KOPT-K1 (cell line): ENCODE measurements around the gene RBM43.
"Not testable (repeated sequence)": the region's sequence is repeated elsewhere in the genome, so short reads cannot be mapped to it uniquely, and the experiment has no call there.

ENCODE experiments used
- H3K27ac ChIP-seq: fragments of 200-600 bp; sonication (generic); 2 replicates; pipeline ENCODE4 v1.5.1; 2016; ENCODE audit warnings: antibody characterized with exemption, mild to moderate bottlenecking, low read depth, low read length; ENCODE audit not compliant: poor library complexity, severe bottlenecking
- H3K36me3 ChIP-seq: fragments of 200-600 bp; sonication (generic); 2 replicates; pipeline ENCODE4 v1.5.1; 2017; ENCODE audit warnings: antibody characterized with exemption, mild to moderate bottlenecking, low read length, moderate library complexity; ENCODE audit not compliant: insufficient read depth
- H3K9me3 ChIP-seq: fragments of 200-600 bp; sonication (generic); 2 replicates; pipeline ENCODE4 v1.5.1; 2017; ENCODE audit warnings: antibody characterized with exemption, low read length, mild to moderate bottlenecking; ENCODE audit not compliant: insufficient read depth, poor library complexity, severe bottlenecking

Gene RBM43

DNA sequence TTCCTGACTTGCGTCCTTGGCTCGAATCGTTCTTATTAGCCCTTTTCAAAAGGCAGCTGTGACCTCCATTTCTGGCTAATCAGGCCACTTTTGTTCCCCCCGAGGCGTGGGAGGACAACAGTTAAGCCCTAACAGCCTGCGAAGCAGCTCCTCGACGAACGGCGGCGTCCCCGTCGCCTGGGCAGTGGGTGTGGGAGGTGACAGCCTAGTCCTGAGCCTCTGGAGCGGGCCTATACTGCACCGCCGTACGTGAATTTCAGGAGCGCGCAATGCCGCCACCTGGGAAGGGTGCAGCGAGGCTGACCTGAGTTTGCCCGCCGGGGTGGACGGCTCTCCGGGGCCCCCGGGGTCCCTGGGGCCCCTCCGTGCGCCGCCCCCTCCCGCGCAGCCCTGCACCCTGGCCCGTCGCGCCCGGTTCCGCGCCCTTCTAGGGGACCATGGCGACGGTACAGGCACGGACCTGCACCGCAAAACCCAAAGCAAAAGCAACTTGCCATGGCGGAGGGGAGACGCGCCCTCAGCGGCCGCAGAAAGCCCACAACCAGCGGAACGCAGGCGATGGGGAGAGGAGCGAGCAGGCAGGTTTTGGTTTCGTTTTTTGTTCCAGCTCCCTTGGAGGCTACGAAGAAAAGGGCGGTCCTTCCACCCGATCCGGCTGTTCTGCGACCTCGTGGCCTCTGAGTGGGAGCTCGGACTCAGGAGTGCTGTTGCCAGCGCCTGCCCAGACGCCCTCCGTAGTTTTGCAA lies at the start of gene RBM43:
RBM43 (minus strand) TSS at position 633 of the 746 bp plus-strand sequence; CDS start at position 497, 136 bp downstream.
- H3K27ac ChIP-seq, result peak within 1 kb of the TSS; percentile 98
- no peaks in the 10 kb centered on the region for H3K9me3 ChIP-seq
- H3K36me3 ChIP-seq, result no peaks in the 10 kb centered on the region

DNA sequence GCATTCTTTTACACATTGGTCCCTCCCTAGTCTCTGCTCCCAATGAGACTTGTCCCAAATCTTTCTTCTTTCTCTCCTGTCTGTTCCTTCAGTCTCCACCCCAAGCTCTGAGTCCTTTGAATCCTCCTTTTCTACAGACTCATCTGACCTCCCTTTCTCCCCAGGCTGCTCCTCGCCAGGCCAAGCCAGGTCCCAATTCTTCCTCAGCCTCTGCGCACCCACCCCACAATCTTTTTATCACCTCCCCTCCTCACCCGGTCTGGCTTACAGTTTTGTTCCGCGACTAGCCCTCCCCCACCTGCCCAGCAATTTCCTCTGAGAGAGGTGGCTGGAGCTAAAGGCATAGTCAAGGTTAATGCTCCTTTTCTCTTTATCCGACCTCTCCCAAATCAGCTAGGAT lies 48.6 kb upstream of the RBM43 start:
- H3K9me3 ChIP-seq, H3K27ac ChIP-seq, H3K36me3 ChIP-seq: not testable (repeated sequence)

DNA sequence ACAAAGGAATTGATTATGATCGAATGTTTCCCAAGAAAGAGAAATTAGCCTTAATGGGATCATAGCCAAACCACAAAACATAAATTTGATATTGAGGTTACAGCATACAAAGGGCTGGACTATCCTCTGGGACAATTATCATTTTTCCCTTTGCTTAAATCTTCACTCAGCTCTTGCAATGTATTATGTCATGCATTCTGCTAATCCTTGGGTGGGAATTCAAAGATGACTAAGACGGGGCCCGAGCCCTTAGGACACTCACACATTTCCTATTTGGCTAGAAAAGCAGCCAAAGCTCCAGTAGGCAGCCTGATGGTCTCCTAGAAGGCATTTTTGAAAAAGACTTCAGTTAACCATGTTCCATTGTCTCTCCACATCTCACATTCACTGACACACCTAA lies 45.0 kb upstream of the RBM43 start:
- Histone ChIP-seq H3K9me3 (no peaks in the 10 kb centered on the region), H3K27ac (no peak overlapping the region), H3K36me3 (no peaks in the 10 kb centered on the region)

DNA sequence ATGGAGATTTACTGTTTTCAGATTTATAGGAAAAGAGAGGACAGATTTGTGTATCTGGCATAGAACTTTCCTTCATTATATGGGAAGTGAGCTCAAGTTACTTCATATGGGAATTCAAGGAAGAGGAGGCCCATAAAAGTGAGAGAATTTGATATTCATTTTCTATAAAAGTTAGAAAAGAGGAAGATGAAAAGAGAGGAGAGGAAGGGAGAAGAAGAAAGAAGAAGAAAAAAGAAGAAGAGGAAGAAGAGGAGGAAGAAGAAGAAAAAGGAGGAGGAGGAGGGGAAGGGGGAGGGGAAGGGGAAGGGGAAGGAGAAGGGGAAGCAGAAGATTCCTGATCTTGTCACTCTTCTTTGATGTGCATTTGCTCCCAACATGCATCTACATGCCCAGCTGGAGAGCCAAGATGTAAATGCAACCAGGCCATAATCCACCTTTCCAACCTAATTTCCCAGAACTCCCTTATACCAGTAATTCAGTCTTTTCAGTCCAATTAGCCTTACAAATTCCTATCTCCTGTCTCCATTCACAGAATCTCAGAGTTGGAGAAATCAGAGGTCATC lies 43.5 kb upstream of the RBM43 start:
- Histone ChIP-seq H3K27ac (no peak overlapping the region), H3K9me3 (no peaks in the 10 kb centered on the region), H3K36me3 (no peaks in the 10 kb centered on the region)

DNA sequence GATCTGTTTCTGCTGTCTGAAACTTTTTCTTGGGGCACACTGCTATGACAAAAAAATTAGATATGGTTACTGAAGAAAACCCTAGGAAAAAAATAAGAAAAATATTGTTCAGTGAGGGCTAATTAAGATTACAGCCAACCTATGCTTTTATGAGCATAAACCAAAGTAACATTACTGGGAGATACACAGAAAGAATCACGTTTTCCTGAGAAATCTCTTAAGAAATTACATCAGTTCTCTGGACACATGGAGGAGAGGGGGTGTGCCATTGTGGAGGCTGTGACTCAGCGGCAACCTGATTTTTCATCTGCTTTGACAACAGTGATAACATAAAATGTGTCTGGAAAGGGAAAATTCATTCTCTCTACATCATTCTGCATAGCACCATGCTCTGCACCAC lies 41.2 kb upstream of the RBM43 start:
- no peak overlapping the region for H3K27ac ChIP-seq
- H3K9me3 ChIP-seq, result no peaks in the 10 kb centered on the region

DNA sequence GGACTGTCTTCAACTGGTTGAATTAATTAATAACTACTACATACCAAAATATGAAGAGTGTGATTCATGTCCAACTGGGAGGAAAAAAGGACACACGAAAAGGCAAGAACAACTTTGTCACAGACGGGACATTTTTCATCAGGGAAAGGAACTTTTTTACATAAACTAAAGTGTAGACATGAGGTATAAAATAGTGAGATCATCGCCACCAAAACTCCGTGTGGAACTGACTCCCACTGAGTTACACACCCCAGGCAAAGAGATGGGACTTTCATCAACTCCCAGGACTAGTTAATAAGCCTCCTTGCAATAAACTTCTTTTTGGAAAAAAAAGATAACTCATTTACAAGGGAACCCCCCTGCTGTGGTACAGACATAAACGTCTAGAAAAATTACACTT lies 40.7 kb upstream of the RBM43 start:
- H3K27ac ChIP-seq, result no peak overlapping the region
- no peaks in the 10 kb centered on the region for H3K36me3 ChIP-seq
- H3K9me3 ChIP-seq, result no peaks in the 10 kb centered on the region

More for the DNA sequence above, 41.2 kb upstream of the RBM43 start:
- H3K36me3 ChIP-seq, result no peaks in the 10 kb centered on the region

DNA sequence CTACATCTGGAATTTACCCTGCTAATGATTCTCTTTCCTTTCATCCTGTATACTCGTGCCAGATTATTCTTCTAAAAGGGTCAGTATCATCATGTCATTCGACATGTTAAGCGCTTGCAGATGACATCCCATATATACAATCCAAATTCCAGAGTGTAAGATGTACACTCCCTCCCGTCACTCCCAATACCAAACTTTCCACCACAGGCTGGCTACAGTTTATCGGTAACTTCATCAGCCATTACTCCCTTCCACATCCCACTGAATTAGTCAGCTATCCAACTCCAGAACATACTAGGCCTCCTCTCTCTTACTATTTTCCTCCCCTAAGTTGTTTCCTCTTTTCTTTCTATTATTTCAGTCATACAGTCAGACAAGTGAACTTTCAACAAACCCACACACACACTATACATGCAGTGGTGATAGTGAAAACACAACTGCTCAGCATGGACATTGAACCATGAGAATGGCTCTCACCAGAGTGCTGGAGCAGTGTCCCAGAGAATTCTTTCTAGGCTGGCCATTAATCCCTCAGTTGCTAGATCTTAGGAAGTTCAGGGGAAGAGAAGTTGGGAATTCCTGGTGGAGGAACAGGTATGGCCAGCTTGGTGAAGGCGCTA lies 38.4 kb upstream of the RBM43 start:
- H3K9me3 ChIP-seq, result no peaks in the 10 kb centered on the region
- H3K36me3 ChIP-seq, result no peaks in the 10 kb centered on the region
- no peak overlapping the region for H3K27ac ChIP-seq

DNA sequence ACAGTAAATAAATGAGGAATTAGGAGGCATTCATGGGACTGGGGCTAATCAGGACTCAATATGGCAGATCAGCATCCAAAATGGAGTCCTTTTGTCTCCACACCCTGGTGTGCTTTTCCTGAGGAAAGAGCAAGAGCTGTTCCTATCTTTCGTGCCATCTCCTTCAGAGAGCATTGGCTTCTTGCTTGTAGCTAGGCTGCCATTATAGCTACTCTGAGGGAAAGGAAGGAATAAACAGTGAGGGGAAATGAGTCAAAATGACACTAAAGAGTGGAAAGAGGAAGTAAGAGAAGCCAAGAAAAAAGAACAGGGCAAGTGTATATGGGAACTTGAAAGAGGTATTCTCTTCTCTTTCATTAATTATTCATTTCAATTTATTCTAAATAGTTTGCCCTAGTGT lies 36.2 kb upstream of the RBM43 start:
- no peaks in the 10 kb centered on the region for H3K36me3 ChIP-seq
- H3K9me3 ChIP-seq, result no peaks in the 10 kb centered on the region
- no peak overlapping the region for H3K27ac ChIP-seq

DNA sequence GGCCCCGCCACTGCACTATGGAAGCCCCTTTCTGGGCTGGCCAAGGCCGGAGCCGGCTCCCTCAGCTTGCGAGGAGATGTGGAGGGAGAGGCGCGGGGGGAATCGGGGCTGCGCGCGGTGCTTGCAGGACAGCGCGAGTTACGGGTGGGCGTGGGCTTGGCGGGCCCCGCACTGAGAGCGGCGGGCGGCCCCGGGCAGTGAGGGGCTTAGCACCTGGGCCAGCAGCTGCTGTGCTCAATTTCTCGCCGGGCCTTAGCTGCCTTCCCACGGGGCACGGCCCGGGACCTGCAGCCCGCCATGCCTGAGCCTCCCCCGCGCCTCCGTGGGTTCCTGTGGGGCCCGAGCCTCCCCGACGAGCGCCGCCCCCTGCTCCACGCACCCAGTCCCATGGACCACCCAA lies 34.3 kb upstream of the RBM43 start:
- not testable (repeated sequence) for H3K36me3 ChIP-seq, H3K9me3 ChIP-seq, H3K27ac ChIP-seq

DNA sequence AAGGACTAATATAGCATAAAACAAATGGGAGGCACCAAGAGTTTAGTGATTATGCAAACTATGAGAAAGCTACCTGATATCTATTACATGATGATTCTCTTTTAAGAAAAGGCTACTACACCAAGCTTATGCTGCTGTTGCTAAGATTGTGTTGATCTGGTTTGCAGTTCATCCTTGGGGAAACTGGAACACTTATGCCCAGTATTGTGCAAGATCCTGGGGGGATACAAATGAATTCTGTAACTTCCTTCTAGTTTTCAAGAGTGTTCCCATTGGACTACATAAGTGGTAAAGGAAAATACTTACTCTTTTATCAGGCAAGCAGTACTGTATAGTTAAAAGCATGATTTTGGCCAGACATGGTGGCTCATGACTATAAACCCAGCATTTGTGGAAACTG lies 30.9 kb upstream of the RBM43 start:
- H3K27ac ChIP-seq, result no peak overlapping the region
- H3K36me3 ChIP-seq, result no peaks in the 10 kb centered on the region
- no peaks in the 10 kb centered on the region for H3K9me3 ChIP-seq

DNA sequence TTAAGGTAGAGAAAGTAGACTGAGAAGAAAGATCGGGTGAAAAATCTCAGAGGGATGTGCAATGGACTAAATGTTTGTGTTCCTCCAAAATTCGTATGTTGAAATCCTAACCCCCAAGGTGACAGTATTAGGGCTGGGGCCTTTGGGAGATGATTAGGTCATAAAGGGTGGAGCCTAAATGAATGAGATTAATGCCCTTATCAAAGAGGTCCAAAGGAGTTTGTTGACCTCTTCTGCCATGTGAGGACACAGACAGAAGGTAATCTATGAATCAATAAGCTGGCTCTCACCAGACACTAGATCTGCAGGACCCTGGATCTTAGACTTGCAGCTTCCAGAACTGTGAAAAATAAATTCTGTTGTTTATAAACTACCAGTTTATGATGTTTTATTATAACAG lies 30.5 kb upstream of the RBM43 start:
- H3K27ac ChIP-seq, result no peak overlapping the region
- H3K9me3 ChIP-seq, result no peaks in the 10 kb centered on the region
- no peaks in the 10 kb centered on the region for H3K36me3 ChIP-seq

DNA sequence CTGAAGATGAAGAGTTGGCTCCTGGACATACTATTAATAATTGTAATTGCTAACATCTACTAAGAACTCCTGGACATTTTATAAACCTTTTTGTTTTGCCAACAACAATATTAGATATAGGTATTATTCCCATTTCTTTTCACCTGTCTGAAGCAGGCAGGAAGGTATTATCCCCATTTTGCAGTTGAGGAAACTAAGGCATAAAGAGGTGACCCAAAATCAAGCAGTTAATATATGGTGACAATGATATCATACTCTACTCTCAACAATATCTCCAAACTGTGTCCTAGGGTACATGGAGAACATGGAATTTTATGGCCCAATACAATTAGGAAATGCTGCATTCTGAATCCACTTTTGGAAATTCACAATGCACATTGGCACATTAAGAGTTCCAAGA lies 29.6 kb upstream of the RBM43 start:
- Histone ChIP-seq H3K9me3 (no peaks in the 10 kb centered on the region), H3K36me3 (peaks cover 3% of the 10 kb centered on the region; the same call in 1 of the 2 replicates), H3K27ac (peak overlapping the region; percentile 98)

DNA sequence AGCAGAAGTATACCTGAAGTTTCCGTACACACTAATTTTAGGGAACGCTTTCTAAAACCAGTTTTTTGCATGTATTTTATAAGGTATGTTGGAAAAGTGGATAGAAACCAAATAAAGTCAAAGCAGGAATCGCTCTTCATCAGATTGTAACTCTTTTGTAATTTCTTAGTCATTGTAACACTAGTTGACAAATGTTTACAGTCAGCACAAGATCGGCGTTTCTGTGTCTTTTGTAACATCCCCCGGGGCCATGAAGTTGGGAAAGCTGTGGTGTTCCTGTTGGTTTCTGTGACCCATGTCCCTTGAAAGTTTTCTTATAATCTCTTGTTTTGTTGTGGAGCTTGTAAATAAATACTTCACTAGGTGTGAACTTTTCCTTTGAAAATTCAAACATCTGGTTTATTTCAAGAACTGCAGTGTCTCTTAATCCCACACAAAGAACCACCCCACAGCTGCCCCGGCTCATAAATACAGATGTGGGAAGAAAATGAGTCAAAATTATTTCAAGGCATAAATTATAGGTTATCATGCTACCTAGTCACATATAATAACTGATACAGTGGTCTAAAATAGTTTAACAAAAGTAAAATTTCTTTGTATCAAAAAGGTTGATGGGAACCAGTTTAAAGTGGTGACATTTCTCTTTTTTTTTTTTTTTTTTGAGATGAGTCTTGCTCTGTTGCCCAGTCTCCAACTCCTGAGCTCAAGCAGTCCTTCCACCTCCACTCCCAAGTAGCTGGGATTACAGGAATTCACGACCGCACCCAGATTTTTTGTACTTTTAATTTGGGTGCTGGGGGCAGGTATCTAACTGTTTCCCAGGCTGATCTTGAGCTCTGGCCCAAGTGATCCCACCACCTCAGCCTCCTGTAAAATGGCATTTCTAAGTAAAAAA lies 28.6 kb upstream of the RBM43 start:
- no peaks in the 10 kb centered on the region for H3K9me3 ChIP-seq
- peak overlapping the region; percentile 98 for H3K27ac ChIP-seq

DNA sequence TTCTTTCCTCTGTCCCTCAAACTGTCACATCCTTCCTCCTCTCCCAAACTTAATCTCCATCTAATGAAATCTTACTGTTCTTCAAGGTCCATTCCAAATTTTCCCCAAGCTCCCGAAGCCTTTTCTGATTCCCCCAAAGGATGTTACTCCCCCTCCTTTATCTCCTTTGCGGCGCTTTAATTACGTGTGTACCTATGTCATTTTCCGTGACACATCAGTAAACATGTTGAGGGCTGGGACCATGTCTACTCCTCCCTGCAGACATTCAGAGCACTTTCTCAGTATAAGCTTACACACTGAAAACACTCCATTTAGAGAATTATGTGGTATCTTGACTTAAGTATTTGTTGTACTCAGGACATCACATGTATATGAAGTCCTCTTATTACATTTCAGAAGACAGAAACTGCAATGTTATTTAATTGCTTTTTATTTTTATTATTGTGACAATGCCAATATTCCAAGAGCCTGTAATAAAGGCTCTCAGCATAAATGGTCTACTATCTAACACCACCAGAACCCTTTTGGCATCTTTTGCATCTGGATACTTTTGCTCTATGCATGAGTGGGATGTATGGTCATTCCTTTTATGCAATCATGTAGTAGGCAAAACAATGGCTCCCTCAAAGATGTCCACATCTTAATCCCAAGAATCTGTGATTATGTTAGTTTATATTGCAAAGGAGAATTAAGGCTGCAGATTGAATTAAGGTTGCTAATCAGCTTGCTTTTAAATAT lies 26.0 kb upstream of the RBM43 start:
- H3K9me3 ChIP-seq, result no peaks in the 10 kb centered on the region
- H3K36me3 ChIP-seq, result peaks cover 14% of the 10 kb centered on the region; the same call in 1 of the 2 replicates
- H3K27ac ChIP-seq, result peak overlapping the region; percentile 98

More for the DNA sequence above, 28.6 kb upstream of the RBM43 start:
- H3K36me3 ChIP-seq, result peaks cover 9% of the 10 kb centered on the region; the same call in 1 of the 2 replicates
